ENCODE measurements around the gene PRXL2C. TPM values are rescaled to one million over a fixed set of nuclear protein-coding genes. Genes with fewer than 3 reads are reported as not detected.

PRXL2C gene
- total and polyA plus RNA-seq, 2 of the 13 experiments (the other 11 are each of a cell fraction or from before 2014, with no cell fraction given): 11.0 to 13.2 TPM

DNA sequence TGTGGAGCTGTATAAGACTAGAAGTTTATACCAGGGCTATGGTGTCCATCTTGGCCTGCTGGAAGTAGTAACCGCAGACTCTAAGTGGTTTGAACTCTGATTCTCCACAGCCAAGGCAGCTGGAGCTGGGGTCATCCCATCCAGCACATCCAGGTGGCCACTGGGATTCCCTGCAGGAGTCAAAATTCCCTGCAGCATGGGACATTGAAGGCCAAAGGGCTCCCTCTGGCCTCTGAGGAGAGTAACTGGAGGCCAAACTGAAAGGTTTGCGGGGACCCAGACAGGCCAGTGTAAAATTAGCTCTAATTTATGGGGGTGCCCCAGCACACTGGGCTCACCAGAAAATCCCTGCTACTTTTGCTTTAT, 12.2 kb upstream of the PRXL2C start (continued):
- TF ChIP-seq ZNF878 (CRISPR knock-in tag; IDR thresholded peaks at IDR 0.05): no peak
- no peak for TF ChIP-seq KLF12 (CRISPR knock-in tag; IDR thresholded peaks at IDR 0.05; ENCODE audit: borderline replicate concordance)
- no peak for TF ChIP-seq AFF4 (CRISPR knock-in tag; IDR thresholded peaks at IDR 0.05)
- no peak for TF ChIP-seq NCOR1 (IDR thresholded peaks at IDR 0.05; ENCODE audit: borderline replicate concordance, low read length)
- TF ChIP-seq YEATS4 (CRISPR knock-in tag; IDR thresholded peaks at IDR 0.05; ENCODE audit: borderline replicate concordance): 0 out of 2 replicates have a peak, but pooled peaks have one; percentile 10
- TF ChIP-seq SMAD1 (CRISPR knock-in tag; IDR thresholded peaks at IDR 0.05; ENCODE audit: borderline replicate concordance, low read depth): no peak
- TF ChIP-seq, protein P1, sequence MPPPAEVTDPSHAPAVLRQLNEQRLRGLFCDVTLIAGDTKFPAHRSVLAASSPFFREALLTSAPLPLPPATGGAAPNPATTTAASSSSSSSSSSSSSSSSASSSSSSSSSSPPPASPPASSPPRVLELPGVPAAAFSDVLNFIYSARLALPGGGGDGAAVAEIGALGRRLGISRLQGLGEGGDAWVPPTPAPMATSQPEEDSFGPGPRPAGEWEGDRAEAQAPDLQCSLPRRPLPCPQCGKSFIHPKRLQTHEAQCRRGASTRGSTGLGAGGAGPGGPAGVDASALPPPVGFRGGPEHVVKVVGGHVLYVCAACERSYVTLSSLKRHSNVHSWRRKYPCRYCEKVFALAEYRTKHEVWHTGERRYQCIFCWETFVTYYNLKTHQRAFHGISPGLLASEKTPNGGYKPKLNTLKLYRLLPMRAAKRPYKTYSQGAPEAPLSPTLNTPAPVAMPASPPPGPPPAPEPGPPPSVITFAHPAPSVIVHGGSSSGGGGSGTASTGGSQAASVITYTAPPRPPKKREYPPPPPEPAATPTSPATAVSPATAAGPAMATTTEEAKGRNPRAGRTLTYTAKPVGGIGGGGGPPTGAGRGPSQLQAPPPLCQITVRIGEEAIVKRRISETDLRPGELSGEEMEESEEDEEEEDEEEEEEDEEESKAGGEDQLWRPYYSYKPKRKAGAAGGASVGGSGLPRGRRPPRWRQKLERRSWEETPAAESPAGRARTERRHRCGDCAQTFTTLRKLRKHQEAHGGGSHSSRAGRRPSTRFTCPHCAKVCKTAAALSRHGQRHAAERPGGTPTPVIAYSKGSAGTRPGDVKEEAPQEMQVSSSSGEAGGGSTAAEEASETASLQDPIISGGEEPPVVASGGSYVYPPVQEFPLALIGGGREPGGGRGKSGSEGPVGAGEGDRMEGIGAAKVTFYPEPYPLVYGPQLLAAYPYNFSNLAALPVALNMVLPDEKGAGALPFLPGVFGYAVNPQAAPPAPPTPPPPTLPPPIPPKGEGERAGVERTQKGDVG (CRISPR knock-in tag; IDR thresholded peaks at IDR 0.05; ENCODE audit: borderline replicate concordance): no peak
- TF ChIP-seq, protein P2, sequence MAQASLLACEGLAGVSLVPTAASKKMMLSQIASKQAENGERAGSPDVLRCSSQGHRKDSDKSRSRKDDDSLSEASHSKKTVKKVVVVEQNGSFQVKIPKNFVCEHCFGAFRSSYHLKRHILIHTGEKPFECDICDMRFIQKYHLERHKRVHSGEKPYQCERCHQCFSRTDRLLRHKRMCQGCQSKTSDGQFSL (CRISPR knock-in tag; IDR thresholded peaks at IDR 0.05): no peak
- TF ChIP-seq KLF11 (CRISPR knock-in tag; IDR thresholded peaks at IDR 0.05): no peak
- TF ChIP-seq BCLAF1 (IDR thresholded peaks at IDR 0.05): no peak
- TF ChIP-seq RFXAP (CRISPR knock-in tag; IDR thresholded peaks at IDR 0.05; ENCODE audit: borderline replicate concordance): no peak
- TF ChIP-seq ZNF772 (CRISPR knock-in tag; IDR thresholded peaks at IDR 0.05): no peak
- 0 out of 2 replicates have a peak, but pooled peaks have one; percentile 39 for TF ChIP-seq ZNF770 (CRISPR knock-in tag; IDR thresholded peaks at IDR 0.05)
- TF ChIP-seq KAT7 (CRISPR knock-in tag; IDR thresholded peaks at IDR 0.05; ENCODE audit: borderline replicate concordance): no peak
- TF ChIP-seq STAG1 (CRISPR knock-in tag; IDR thresholded peaks at IDR 0.05): peak; percentile 57
- no peak for TF ChIP-seq HNRNPUL1 (IDR thresholded peaks at IDR 0.05; ENCODE audit: low read depth, low read length)
- TF ChIP-seq NR1H2 (CRISPR knock-in tag; IDR thresholded peaks at IDR 0.05; ENCODE audit: borderline replicate concordance, low read depth): no peak
- TF ChIP-seq HHEX (CRISPR knock-in tag; IDR thresholded peaks at IDR 0.05): no peak
